ENCODE measurements around the gene ATP6V1G3. TPM values are rescaled to one million over a fixed set of nuclear protein-coding genes. Genes with fewer than 3 reads are reported as not detected.

Gene ATP6V1G3
- total and polyA plus RNA-seq, 2 donors (not counting 1 experiment from before 2014, with no cell fraction given): not detected

- peaks cover 7% of the 10 kb centered on the region for H3K9me3 Mint-ChIP-seq (ENCODE audit: insufficient read depth)
- no peak overlapping the region for H2AFZ ChIP-seq (ENCODE audit: insufficient read depth, low read depth, low read length, poor library complexity, severe bottlenecking)
- H4K20me1 ChIP-seq (ENCODE audit: control insufficient read depth, insufficient read depth, low read length, poor library complexity, severe bottlenecking): no peaks in the 10 kb centered on the region
- no peak for ATAC-seq (ENCODE audit: low read depth)
- no peak for TF ChIP-seq CTCF (IDR thresholded peaks at IDR 0.05)
- no peak overlapping the region for H3K4me3 Mint-ChIP-seq
- intact Hi-C loops (cut with micrococcal nuclease): no loop called here
- no peak overlapping the region for H3K9ac ChIP-seq (ENCODE audit: low read length)
- H3K4me1 ChIP-seq (ENCODE audit: control insufficient read depth in 2 of 2, insufficient read depth in 2 of 2, low read length in 2 of 2): peaks cover 24 to 53% of the 10 kb centered on the region in 2 donors
- H3K27ac ChIP-seq (ENCODE audit: low read length in 2 of 2): no peak overlapping the region
- no peaks in the 10 kb centered on the region for H3K27me3 ChIP-seq (replicated peaks in 1 of 4; ENCODE audit: control extremely low read depth in 1 of 4, control insufficient read depth in 3 of 4, insufficient read depth in 4 of 4, low read length in 3 of 4)
- H3K27me3 Mint-ChIP-seq: no peaks in the 10 kb centered on the region
- DNase-seq: no peak
- no peak overlapping the region for H3K4me3 ChIP-seq (ENCODE audit: control extremely low read depth in 1 of 5, extremely low read depth in 1 of 5, insufficient read depth in 1 of 5, low read depth in 2 of 5, low read length in 4 of 5)
- peaks cover 6% of the 10 kb centered on the region for H3K79me2 ChIP-seq (ENCODE audit: control insufficient read depth, insufficient read depth, low read length)
- POLR2A ChIA-PET: no interaction called here
- peak overlapping the region; percentile 17 for H3K27ac Mint-ChIP-seq
- peaks cover 64% of the 10 kb centered on the region for H3K4me1 Mint-ChIP-seq
- H3K9me3 ChIP-seq (ENCODE audit: control extremely low read depth in 1 of 3, control insufficient read depth in 2 of 3, insufficient read depth in 1 of 3, low read length in 2 of 3): no peaks in the 10 kb centered on the region
- CTCF ChIA-PET: no interaction called here
- H3K36me3 ChIP-seq (replicated peaks in 1 of 2; ENCODE audit: control extremely low read depth in 1 of 2, control insufficient read depth in 1 of 2, extremely low read depth in 1 of 2, insufficient read depth in 2 of 2, low read length in 1 of 2): no peaks in the 10 kb centered on the region
- WGBS (ENCODE audit: insufficient coverage): 89% methylated on average over 3 of the region's 3 CpGs
- H3K4me2 ChIP-seq (replicated peaks; ENCODE audit: low read depth, low read length, poor library complexity, severe bottlenecking): no peak overlapping the region
These were observed 8.6 kb downstream of the ATP6V1G3 start for GRCh38 chr1:198531891-198532290.

GRCh38 chr1:198530953-198531352 is 9.5 kb downstream of the ATP6V1G3 start:
- no peaks in the 10 kb centered on the region for H3K27me3 ChIP-seq (replicated peaks in 1 of 4; ENCODE audit: control extremely low read depth in 1 of 4, control insufficient read depth in 3 of 4, insufficient read depth in 4 of 4, low read length in 3 of 4)
- Mint-ChIP-seq H3K9me3 (ENCODE audit: insufficient read depth) (peaks cover 7% of the 10 kb centered on the region), H3K27ac (no peak overlapping the region), H3K4me3 (no peak overlapping the region), H3K4me1 (peaks cover 55% of the 10 kb centered on the region), H3K27me3 (no peaks in the 10 kb centered on the region)
- H3K36me3 ChIP-seq (replicated peaks in 1 of 2; ENCODE audit: control extremely low read depth in 1 of 2, control insufficient read depth in 1 of 2, extremely low read depth in 1 of 2, insufficient read depth in 2 of 2, low read length in 1 of 2): no peaks in the 10 kb centered on the region
- H2AFZ ChIP-seq (ENCODE audit: insufficient read depth, low read depth, low read length, poor library complexity, severe bottlenecking): peak overlapping the region; percentile 7
- TF ChIP-seq CTCF (IDR thresholded peaks at IDR 0.05): no peak
- no peak for TF ChIP-seq EZH2 (IDR thresholded peaks at IDR 0.05; ENCODE audit: borderline replicate concordance, insufficient read depth, low read depth, low read length, poor library complexity, severe bottlenecking)
- H3K4me3 ChIP-seq (ENCODE audit: control extremely low read depth in 1 of 5, extremely low read depth in 1 of 5, insufficient read depth in 1 of 5, low read depth in 2 of 5, low read length in 4 of 5): no peak overlapping the region
- no peak for DNase-seq
- intact Hi-C loops (cut with micrococcal nuclease): no loop called here
- no peak overlapping the region for H3K4me2 ChIP-seq (replicated peaks; ENCODE audit: low read depth, low read length, poor library complexity, severe bottlenecking)
- no peak overlapping the region for H3K9ac ChIP-seq (ENCODE audit: low read length)
- WGBS (ENCODE audit: insufficient coverage): 97% methylated on average over 3 of the region's 3 CpGs
- no peak for ATAC-seq (ENCODE audit: low read depth)
- peaks cover 19 to 45% of the 10 kb centered on the region in 2 donors for H3K4me1 ChIP-seq (ENCODE audit: control insufficient read depth in 2 of 2, insufficient read depth in 2 of 2, low read length in 2 of 2)
- no peak overlapping the region for H3K27ac ChIP-seq (ENCODE audit: low read length in 2 of 2)
- H4K20me1 ChIP-seq (ENCODE audit: control insufficient read depth, insufficient read depth, low read length, poor library complexity, severe bottlenecking): no peaks in the 10 kb centered on the region
- POLR2A ChIA-PET: no interaction called here
- no peaks in the 10 kb centered on the region for H3K9me3 ChIP-seq (ENCODE audit: control extremely low read depth in 1 of 3, control insufficient read depth in 2 of 3, insufficient read depth in 1 of 3, low read length in 2 of 3)
- CTCF ChIA-PET: no interaction called here
- peaks cover 5% of the 10 kb centered on the region for H3K79me2 ChIP-seq (ENCODE audit: control insufficient read depth, insufficient read depth, low read length)

Measured in B cell (primary cell).